ENCODE data around the gene PPP2R5C.

PPP2R5C gene

GRCh38 chr14:101891471-101891870 lies 130.0 kb downstream of the PPP2R5C start:
- H3K4me2 ChIP-seq (ENCODE audit: low read length, poor library complexity, severe bottlenecking), result no peak overlapping the region
- H3K4ac ChIP-seq (ENCODE audit: low read depth in 1 of 2, low read length in 2 of 2), result no peak overlapping the region
- H3K79me1 ChIP-seq (replicated peaks; ENCODE audit: low read length, poor library complexity, severe bottlenecking), result peaks cover 20% of the 10 kb centered on the region
- no peaks in the 10 kb centered on the region for H3K9me3 ChIP-seq (ENCODE audit: control insufficient read depth, low read length)
- H3K18ac ChIP-seq (ENCODE audit: low read depth in 1 of 2, low read length in 2 of 2), result no peak overlapping the region
- no peak overlapping the region for H3K23ac ChIP-seq (ENCODE audit: low read length in 2 of 2)
- H3K14ac ChIP-seq (ENCODE audit: low read length in 2 of 2), result no peak overlapping the region
- H4K8ac ChIP-seq (ENCODE audit: low read length), result no peak overlapping the region
- no peak overlapping the region for H2BK120ac ChIP-seq (ENCODE audit: low read depth, low read length)
- H3K27me3 ChIP-seq (ENCODE audit: control insufficient read depth in 1 of 2, insufficient read depth in 1 of 2, low read length in 2 of 2), result no peaks in the 10 kb centered on the region
- H3K4me1 ChIP-seq (ENCODE audit: control insufficient read depth, insufficient read depth, low read depth, low read length), result peaks cover 2% of the 10 kb centered on the region
- no peak overlapping the region for H2AK5ac ChIP-seq (ENCODE audit: low read length, severe bottlenecking)
- no peak overlapping the region for H2BK12ac ChIP-seq (ENCODE audit: low read length in 2 of 2)
- no peak overlapping the region for H4K91ac ChIP-seq (ENCODE audit: low read length)
- H3K9ac ChIP-seq (ENCODE audit: low read length), result no peak overlapping the region
- peaks cover 46 to 77% of the 10 kb centered on the region in 2 experiments for H3K36me3 ChIP-seq (ENCODE audit: control insufficient read depth in 1 of 2, insufficient read depth in 2 of 2, low read depth in 1 of 2, low read length in 2 of 2)
- H3K4me3 ChIP-seq (ENCODE audit: insufficient read depth in 1 of 2, low read depth in 1 of 2, low read length in 2 of 2), result no peak overlapping the region
- no peak for DNase-seq
- no peak overlapping the region for H2BK5ac ChIP-seq (ENCODE audit: low read depth, low read length, poor library complexity, severe bottlenecking)
- no peak overlapping the region for H2BK15ac ChIP-seq (ENCODE audit: low read depth, poor library complexity, severe bottlenecking)
- H3K27ac ChIP-seq (ENCODE audit: low read length, poor library complexity, severe bottlenecking), result no peak overlapping the region
- H2AFZ ChIP-seq (ENCODE audit: low read depth, low read length), result no peak overlapping the region
- WGBS, result 97% methylated on average over 19 of the region's 20 CpGs

DNA sequence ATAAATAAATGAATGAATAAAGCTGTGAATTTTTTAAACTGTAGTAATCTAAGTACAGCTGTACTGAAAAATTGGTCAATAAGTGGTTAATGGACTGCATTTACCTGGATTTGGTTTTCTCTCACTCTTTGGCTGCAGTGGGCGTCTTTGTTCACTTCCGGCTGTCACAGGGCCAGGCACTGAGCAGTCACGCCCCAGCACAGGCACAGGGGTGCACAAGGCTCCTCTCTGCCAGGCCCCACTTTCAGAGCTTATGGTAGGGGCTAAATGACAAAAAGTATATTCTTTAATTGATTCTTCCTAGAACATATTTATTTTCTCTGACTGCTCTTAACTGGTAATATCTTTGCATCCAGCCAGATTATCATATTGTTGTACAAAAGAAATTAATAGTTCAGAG lies 132.2 kb downstream of the PPP2R5C start:
- H3K9me3 ChIP-seq (ENCODE audit: control insufficient read depth, low read length), result no peaks in the 10 kb centered on the region
- H3K23ac ChIP-seq (ENCODE audit: low read length in 2 of 2), result no peak overlapping the region
- H4K8ac ChIP-seq (ENCODE audit: low read length), result no peak overlapping the region
- no peak overlapping the region for H2BK120ac ChIP-seq (ENCODE audit: low read depth, low read length)
- no peaks in the 10 kb centered on the region for H3K4me1 ChIP-seq (ENCODE audit: control insufficient read depth, insufficient read depth, low read depth, low read length)
- H3K36me3 ChIP-seq (ENCODE audit: control insufficient read depth in 1 of 2, insufficient read depth in 2 of 2, low read depth in 1 of 2, low read length in 2 of 2), result peaks cover 38 to 79% of the 10 kb centered on the region in 2 experiments
- H3K27me3 ChIP-seq (ENCODE audit: control insufficient read depth in 1 of 2, insufficient read depth in 1 of 2, low read length in 2 of 2), result no peaks in the 10 kb centered on the region
- WGBS, result 100% methylated on average over 2 of the region's 3 CpGs
- no peak overlapping the region for H2AFZ ChIP-seq (ENCODE audit: low read depth, low read length)
- no peak overlapping the region for H3K4ac ChIP-seq (ENCODE audit: low read depth in 1 of 2, low read length in 2 of 2)
- H2AK5ac ChIP-seq (ENCODE audit: low read length, severe bottlenecking), result no peak overlapping the region
- H3K4me3 ChIP-seq (ENCODE audit: insufficient read depth in 1 of 2, low read depth in 1 of 2, low read length in 2 of 2), result no peak overlapping the region
- H3K14ac ChIP-seq (ENCODE audit: low read length in 2 of 2), result no peak overlapping the region
- H3K79me1 ChIP-seq (replicated peaks; ENCODE audit: low read length, poor library complexity, severe bottlenecking), result peaks cover 12% of the 10 kb centered on the region
- no peak overlapping the region for H3K9ac ChIP-seq (ENCODE audit: low read length)
- no peak for DNase-seq
- H3K27ac ChIP-seq (ENCODE audit: low read length, poor library complexity, severe bottlenecking), result no peak overlapping the region
- no peak overlapping the region for H4K91ac ChIP-seq (ENCODE audit: low read length)
- no peak overlapping the region for H3K18ac ChIP-seq (ENCODE audit: low read depth in 1 of 2, low read length in 2 of 2)
- H2BK15ac ChIP-seq (ENCODE audit: low read depth, poor library complexity, severe bottlenecking), result no peak overlapping the region
- H3K4me2 ChIP-seq (ENCODE audit: low read length, poor library complexity, severe bottlenecking), result no peak overlapping the region
- no peak overlapping the region for H2BK5ac ChIP-seq (ENCODE audit: low read depth, low read length, poor library complexity, severe bottlenecking)
- H2BK12ac ChIP-seq (ENCODE audit: low read length in 2 of 2), result no peak overlapping the region

GRCh38 chr14:101894365-101895081 lies 133.0 kb downstream of the PPP2R5C start:
- Histone ChIP-seq H3K4ac (ENCODE audit: low read depth in 1 of 2, low read length in 2 of 2) (no peak overlapping the region), H3K18ac (ENCODE audit: low read depth in 1 of 2, low read length in 2 of 2) (no peak overlapping the region), H2BK5ac (ENCODE audit: low read depth, low read length, poor library complexity, severe bottlenecking) (no peak overlapping the region), H3K4me2 (ENCODE audit: low read length, poor library complexity, severe bottlenecking) (no peak overlapping the region), H2BK12ac (ENCODE audit: low read length in 2 of 2) (no peak overlapping the region), H3K4me3 (ENCODE audit: insufficient read depth in 1 of 2, low read depth in 1 of 2, low read length in 2 of 2) (no peak overlapping the region), H2BK15ac (ENCODE audit: low read depth, poor library complexity, severe bottlenecking) (no peak overlapping the region), H2AK5ac (ENCODE audit: low read length, severe bottlenecking) (no peak overlapping the region), H3K14ac (ENCODE audit: low read length in 2 of 2) (no peak overlapping the region), H3K9me3 (ENCODE audit: control insufficient read depth, low read length) (no peaks in the 10 kb centered on the region), H3K27me3 (ENCODE audit: control insufficient read depth in 1 of 2, insufficient read depth in 1 of 2, low read length in 2 of 2) (no peaks in the 10 kb centered on the region), H3K36me3 (ENCODE audit: control insufficient read depth in 1 of 2, insufficient read depth in 2 of 2, low read depth in 1 of 2, low read length in 2 of 2) (peaks cover 38 to 82% of the 10 kb centered on the region in 2 experiments), H3K27ac (ENCODE audit: low read length, poor library complexity, severe bottlenecking) (no peak overlapping the region), H2AFZ (ENCODE audit: low read depth, low read length) (no peak overlapping the region), H4K8ac (ENCODE audit: low read length) (no peak overlapping the region), H3K4me1 (ENCODE audit: control insufficient read depth, insufficient read depth, low read depth, low read length) (no peaks in the 10 kb centered on the region), H2BK120ac (ENCODE audit: low read depth, low read length) (no peak overlapping the region), H3K23ac (ENCODE audit: low read length in 2 of 2) (no peak overlapping the region), H3K79me1 (replicated peaks; ENCODE audit: low read length, poor library complexity, severe bottlenecking) (peaks cover 9% of the 10 kb centered on the region), H4K91ac (ENCODE audit: low read length) (no peak overlapping the region), H3K9ac (ENCODE audit: low read length) (no peak overlapping the region)
- no peak for DNase-seq
- 95% methylated on average over 9 of the region's 12 CpGs for WGBS

DNA sequence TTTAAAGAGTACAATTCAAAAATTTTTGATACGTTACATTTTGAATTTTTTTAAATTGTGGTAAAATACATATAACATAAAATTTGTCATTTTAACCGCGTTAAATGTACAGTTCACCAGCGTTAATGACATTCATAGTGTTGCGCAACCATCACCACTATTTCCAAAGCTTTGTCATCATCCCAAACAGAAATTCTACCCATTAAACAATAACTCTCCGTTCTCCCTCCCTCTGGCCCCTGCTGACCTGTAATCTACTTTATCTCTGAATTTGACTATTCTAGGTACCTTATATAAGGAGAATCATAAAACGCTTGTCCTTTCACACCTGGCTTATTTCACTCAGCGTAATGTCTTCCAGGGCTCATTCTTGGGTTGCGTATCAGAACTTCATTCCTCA lies 133.7 kb downstream of the PPP2R5C start:
- Histone ChIP-seq H4K8ac (ENCODE audit: low read length) (no peak overlapping the region), H2BK12ac (ENCODE audit: low read length in 2 of 2) (no peak overlapping the region), H4K91ac (ENCODE audit: low read length) (no peak overlapping the region), H3K4me3 (ENCODE audit: insufficient read depth in 1 of 2, low read depth in 1 of 2, low read length in 2 of 2) (no peak overlapping the region), H3K27me3 (ENCODE audit: control insufficient read depth in 1 of 2, insufficient read depth in 1 of 2, low read length in 2 of 2) (no peaks in the 10 kb centered on the region), H3K18ac (ENCODE audit: low read depth in 1 of 2, low read length in 2 of 2) (no peak overlapping the region), H3K9ac (ENCODE audit: low read length) (no peak overlapping the region), H3K4ac (ENCODE audit: low read depth in 1 of 2, low read length in 2 of 2) (no peak overlapping the region), H3K27ac (ENCODE audit: low read length, poor library complexity, severe bottlenecking) (no peak overlapping the region), H2BK120ac (ENCODE audit: low read depth, low read length) (no peak overlapping the region), H3K36me3 (ENCODE audit: control insufficient read depth in 1 of 2, insufficient read depth in 2 of 2, low read depth in 1 of 2, low read length in 2 of 2) (peaks cover 41 to 83% of the 10 kb centered on the region in 2 experiments), H3K9me3 (ENCODE audit: control insufficient read depth, low read length) (no peaks in the 10 kb centered on the region), H2BK5ac (ENCODE audit: low read depth, low read length, poor library complexity, severe bottlenecking) (no peak overlapping the region), H2AFZ (ENCODE audit: low read depth, low read length) (no peak overlapping the region), H3K4me2 (ENCODE audit: low read length, poor library complexity, severe bottlenecking) (no peak overlapping the region), H2AK5ac (ENCODE audit: low read length, severe bottlenecking) (no peak overlapping the region), H3K79me1 (replicated peaks; ENCODE audit: low read length, poor library complexity, severe bottlenecking) (peaks cover 10% of the 10 kb centered on the region), H2BK15ac (ENCODE audit: low read depth, poor library complexity, severe bottlenecking) (no peak overlapping the region), H3K23ac (ENCODE audit: low read length in 2 of 2) (no peak overlapping the region), H3K14ac (ENCODE audit: low read length in 2 of 2) (no peak overlapping the region), H3K4me1 (ENCODE audit: control insufficient read depth, insufficient read depth, low read depth, low read length) (no peaks in the 10 kb centered on the region)
- no peak for DNase-seq
- WGBS, result over 99% methylated on average over 8 of the region's 9 CpGs

All from mesenchymal stem cell (in vitro differentiated cells and primary cell).